Common myeloid progenitor, CD34-positive (primary cell): ENCODE data around the gene MPPED1.

Experiments
- CTCF ChIA-PET: fragments of 350-600 bp; sonication (Branson Sonifier 250); formaldehyde crosslinking; loops from one replicate; lab custom pipeline; 2021; ENCODE audit warnings: antibody characterized with exemption; lab: Charles Lee
- POLR2A ChIA-PET: fragments of 350-600 bp; sonication (Branson Sonifier 250); formaldehyde crosslinking; loops from one replicate; lab custom pipeline; 2021; ENCODE audit warnings: antibody characterized with exemption; lab: Charles Lee
- DNase-seq, 3 donors: peaks; one replicate each; pipeline versions ENCODE4 v3.0.0 to v3.0.0-alpha.2; 2013
- H3K27ac ChIP-seq, 2 experiments: 1 replicate in 1 of 2; 2 replicates in 1 of 2; pipeline ENCODE4 v1.7.0; 2013; ENCODE audit warnings: inconsistent platforms in 2 of 2, low read length in 2 of 2, mild to moderate bottlenecking in 2 of 2, low read depth in 1 of 2, moderate library complexity in 1 of 2; ENCODE audit not compliant: severe bottlenecking in 2 of 2, insufficient read depth in 1 of 2, poor library complexity in 1 of 2
- H3K27me3 ChIP-seq, 5 experiments: replicated peaks in 2 of 5; 1 replicate in 3 of 5; 2 replicates in 2 of 5; pipeline versions ENCODE4 v1.6.1 to v1.7.0; 2013; ENCODE audit warnings: low read length in 4 of 5, mild to moderate bottlenecking in 2 of 5, moderate library complexity in 2 of 5, inconsistent platforms in 1 of 5; ENCODE audit not compliant: insufficient read depth in 5 of 5, control insufficient read depth in 4 of 5
- H3K36me3 ChIP-seq, 4 experiments: 1 replicate in 2 of 4; 2 replicates in 2 of 4; pipeline versions ENCODE4 v1.6.1 to v1.7.0; 2013; ENCODE audit warnings: low read length in 3 of 4, control low read depth in 1 of 4, mild to moderate bottlenecking in 1 of 4; ENCODE audit not compliant: control insufficient read depth in 4 of 4, insufficient read depth in 4 of 4
- H3K4me1 ChIP-seq, 4 experiments: 1 replicate in 3 of 4; 2 replicates in 1 of 4; pipeline versions ENCODE4 v1.6.1 to v1.7.1; 2013; ENCODE audit warnings: low read length in 3 of 4, mild to moderate bottlenecking in 3 of 4, control low read depth in 1 of 4, inconsistent platforms in 1 of 4, moderate library complexity in 1 of 4; ENCODE audit not compliant: control insufficient read depth in 4 of 4, insufficient read depth in 4 of 4; ENCODE audit errors: control extremely low read depth in 1 of 4
- H3K4me3 ChIP-seq, 7 experiments: 1 replicate in 4 of 7; 2 replicates in 3 of 7; pipeline versions ENCODE4 v1.5.1 to v1.7.0; 2013; ENCODE audit warnings: mild to moderate bottlenecking in 7 of 7, low read length in 6 of 7, moderate library complexity in 6 of 7, inconsistent platforms in 2 of 7, low read depth in 2 of 7, control low read depth in 1 of 7; ENCODE audit not compliant: insufficient read depth in 4 of 7, control insufficient read depth in 1 of 7; ENCODE audit errors: extremely low read depth in 1 of 7
- H3K9me3 ChIP-seq, 5 experiments: 1 replicate in 4 of 5; 2 replicates in 1 of 5; pipeline versions ENCODE4 v1.6.1 to v1.7.1; 2013; ENCODE audit warnings: low read length in 4 of 5, mild to moderate bottlenecking in 2 of 5, inconsistent platforms in 1 of 5, low read depth in 1 of 5, moderate library complexity in 1 of 5; ENCODE audit not compliant: control insufficient read depth in 4 of 5, insufficient read depth in 2 of 5; ENCODE audit errors: control extremely low read depth in 1 of 5
- WGBS: methylation state at CpG from one replicate; pipeline ENCODE4 v1.1.5; 2013; ENCODE audit not compliant: insufficient coverage; 5-methylcytosine and 5-hydroxymethylcytosine counted together

The MPPED1 gene

GRCh38 chr22:43510281-43511070, 98.7 kb downstream of the MPPED1 start:
- H3K36me3 ChIP-seq: no peaks in the 10 kb centered on the region
- DNase-seq: no peak
- no peak overlapping the region for H3K4me3 ChIP-seq
- H3K4me1 ChIP-seq: no peaks in the 10 kb centered on the region
- no peaks in the 10 kb centered on the region for H3K27me3 ChIP-seq
- no peak overlapping the region for H3K27ac ChIP-seq
- H3K9me3 ChIP-seq: no peaks in the 10 kb centered on the region
- ChIA-PET POLR2A (interaction anchor here (0.6 kb wide), 1 partner anchor 66 kb away, joined by 3 read pairs; no protein-coding TSS in a partner anchor), CTCF (no interaction called here)
- 93% methylated on average over 9 of the region's 9 CpGs for WGBS

- no peaks in the 10 kb centered on the region for H3K4me1 ChIP-seq
- H3K27ac ChIP-seq: no peak overlapping the region
- POLR2A ChIA-PET: interaction anchor here (0.6 kb wide), 1 partner anchor 67 kb away, joined by 3 read pairs; no protein-coding TSS in a partner anchor
- H3K4me3 ChIP-seq: no peak overlapping the region
- H3K27me3 ChIP-seq: no peaks in the 10 kb centered on the region
- 96% methylated on average over 8 of the region's 16 CpGs for WGBS
- DNase-seq: no peak
- H3K36me3 ChIP-seq: no peaks in the 10 kb centered on the region
- CTCF ChIA-PET: no interaction called here
- H3K9me3 ChIP-seq: no peaks in the 10 kb centered on the region
Observed at GRCh38 chr22:43511276-43511910, 99.6 kb downstream of the MPPED1 start.

- CTCF ChIA-PET: no interaction called here
- no peak for DNase-seq
- Histone ChIP-seq H3K4me1 (no peaks in the 10 kb centered on the region), H3K27ac (no peak overlapping the region), H3K36me3 (no peaks in the 10 kb centered on the region), H3K27me3 (no peaks in the 10 kb centered on the region), H3K9me3 (no peaks in the 10 kb centered on the region), H3K4me3 (no peak overlapping the region)
- 86% methylated on average over 8 of the region's 8 CpGs for WGBS
- POLR2A ChIA-PET: no interaction called here
Observed at GRCh38 chr22:43512279-43512678, 100.5 kb downstream of the MPPED1 start.

- WGBS: 89% methylated on average over 23 of the region's 31 CpGs
Observed at GRCh38 chr22:43514476-43515157, 102.8 kb downstream of the MPPED1 start.

GRCh38 chr22:43515411-43515810, 103.6 kb downstream of the MPPED1 start:
- DNase-seq: no peak
- CTCF ChIA-PET: no interaction called here
- Histone ChIP-seq H3K4me1 (no peaks in the 10 kb centered on the region), H3K9me3 (no peaks in the 10 kb centered on the region), H3K4me3 (no peak overlapping the region), H3K27me3 (peaks cover 0 to 2% (median 2%) of the 10 kb centered on the region in 5 experiments), H3K36me3 (no peaks in the 10 kb centered on the region), H3K27ac (no peak overlapping the region)
- 90% methylated on average over 5 of the region's 8 CpGs for WGBS
- POLR2A ChIA-PET: no interaction called here

More at GRCh38 chr22:43514476-43515157, 102.8 kb downstream of the MPPED1 start:
- Histone ChIP-seq H3K9me3 (no peaks in the 10 kb centered on the region), H3K27me3 (peaks cover 0 to 2% (median 0%) of the 10 kb centered on the region in 5 experiments), H3K27ac (no peak overlapping the region), H3K4me1 (no peaks in the 10 kb centered on the region), H3K36me3 (no peaks in the 10 kb centered on the region), H3K4me3 (no peak overlapping the region)
- no peak for DNase-seq
- ChIA-PET POLR2A (no interaction called here), CTCF (no interaction called here)

- POLR2A ChIA-PET: no interaction called here
- Histone ChIP-seq H3K27me3 (peaks cover 0 to 3% (median 3%) of the 10 kb centered on the region in 5 experiments), H3K4me3 (no peak overlapping the region), H3K36me3 (no peaks in the 10 kb centered on the region), H3K4me1 (no peaks in the 10 kb centered on the region), H3K27ac (no peak overlapping the region), H3K9me3 (no peaks in the 10 kb centered on the region)
- CTCF ChIA-PET: no interaction called here
- 64% methylated on average over 10 of the region's 13 CpGs for WGBS
- no peak for DNase-seq
Observed at GRCh38 chr22:43515902-43516301, 104.1 kb downstream of the MPPED1 start.

GRCh38 chr22:43516386-43516785, 104.6 kb downstream of the MPPED1 start:
- CTCF ChIA-PET: no interaction called here
- Histone ChIP-seq H3K4me1 (no peaks in the 10 kb centered on the region), H3K36me3 (no peaks in the 10 kb centered on the region), H3K27ac (no peak overlapping the region), H3K4me3 (no peak overlapping the region), H3K27me3 (peaks cover 0 to 3% (median 3%) of the 10 kb centered on the region in 5 experiments), H3K9me3 (no peaks in the 10 kb centered on the region)
- POLR2A ChIA-PET: no interaction called here
- 89% methylated on average over 13 of the region's 14 CpGs for WGBS
- DNase-seq: no peak
